HUES6 (cell line): ENCODE data around the gene STK33.

ENCODE experiments used
- H3K27ac ChIP-seq: 2 replicates; pipeline ENCODE4 v1.7.0; 2013; ENCODE audit warnings: low read depth, mild to moderate bottlenecking, low read length, inconsistent platforms
- H3K27me3 ChIP-seq: 2 replicates; pipeline ENCODE4 v1.6.1; 2013; ENCODE audit warnings: low read length; ENCODE audit not compliant: control insufficient read depth, insufficient read depth
- H3K36me3 ChIP-seq: 2 replicates; pipeline ENCODE4 v1.6.1; 2013; ENCODE audit warnings: low read length; ENCODE audit not compliant: control insufficient read depth, insufficient read depth
- H3K4me1 ChIP-seq: 2 replicates; pipeline ENCODE4 v1.6.1; 2013; ENCODE audit warnings: low read length; ENCODE audit not compliant: control insufficient read depth, insufficient read depth
- H3K4me3 ChIP-seq: 2 replicates; pipeline ENCODE4 v1.5.1; 2013; ENCODE audit warnings: low read depth, low read length
- H3K9ac ChIP-seq: one replicate; pipeline ENCODE4 v1.6.1; 2013; ENCODE audit warnings: mild to moderate bottlenecking, low read length
- H3K9me3 ChIP-seq: 2 replicates; pipeline ENCODE4 v1.6.1; 2013; ENCODE audit warnings: low read depth, low read length; ENCODE audit not compliant: control insufficient read depth, insufficient read depth

The STK33 gene

GRCh38 chr11:8341996-8342395 is 252.0 kb downstream of the STK33 start:
- Histone ChIP-seq H3K27ac (no peak overlapping the region), H3K9ac (no peak overlapping the region), H3K4me1 (peaks cover 33% of the 10 kb centered on the region), H3K9me3 (no peaks in the 10 kb centered on the region), H3K27me3 (no peaks in the 10 kb centered on the region), H3K4me3 (no peak overlapping the region), H3K36me3 (no peaks in the 10 kb centered on the region)
